Nephron (organoid): Measurements from ENCODE around the gene NCEH1.

Source experiments
- H3K27ac Mint-ChIP-seq, 3 experiments: 2 replicates each; pipeline ENCODE4 v1.8.0; 2020; ENCODE audit warnings: mixed read lengths in 3 of 3, mild to moderate bottlenecking in 2 of 3, moderate library complexity in 1 of 3
- H3K27me3 Mint-ChIP-seq: 2 replicates; pipeline ENCODE4 v1.8.0; 2021; ENCODE audit warnings: low read depth, mild to moderate bottlenecking, moderate library complexity, mixed read lengths
- H3K36me3 Mint-ChIP-seq: 2 replicates; pipeline ENCODE4 v1.8.0; 2020; ENCODE audit warnings: low read depth, mixed read lengths
- H3K4me1 Mint-ChIP-seq: 2 replicates; pipeline ENCODE4 v1.8.0; 2020; ENCODE audit warnings: mixed read lengths
- H3K4me3 Mint-ChIP-seq, 3 experiments: 2 replicates each; pipeline ENCODE4 v1.8.0; 2020; ENCODE audit warnings: mild to moderate bottlenecking in 3 of 3, mixed read lengths in 3 of 3, moderate library complexity in 2 of 3
- H3K9me3 Mint-ChIP-seq: 2 replicates; pipeline ENCODE4 v1.8.0; 2020; ENCODE audit warnings: mixed read lengths
- TF ChIP-seq, protein P1 (sequence below), 3 experiments: fragments of 200-600 bp; sonication (generic); IDR thresholded peaks; one replicate each; pipeline ENCODE4 v1.5.0; 2021; ENCODE audit warnings: antibody characterized with exemption in 3 of 3; ENCODE audit not compliant: unreplicated experiment in 3 of 3

NCEH1 gene

DNA sequence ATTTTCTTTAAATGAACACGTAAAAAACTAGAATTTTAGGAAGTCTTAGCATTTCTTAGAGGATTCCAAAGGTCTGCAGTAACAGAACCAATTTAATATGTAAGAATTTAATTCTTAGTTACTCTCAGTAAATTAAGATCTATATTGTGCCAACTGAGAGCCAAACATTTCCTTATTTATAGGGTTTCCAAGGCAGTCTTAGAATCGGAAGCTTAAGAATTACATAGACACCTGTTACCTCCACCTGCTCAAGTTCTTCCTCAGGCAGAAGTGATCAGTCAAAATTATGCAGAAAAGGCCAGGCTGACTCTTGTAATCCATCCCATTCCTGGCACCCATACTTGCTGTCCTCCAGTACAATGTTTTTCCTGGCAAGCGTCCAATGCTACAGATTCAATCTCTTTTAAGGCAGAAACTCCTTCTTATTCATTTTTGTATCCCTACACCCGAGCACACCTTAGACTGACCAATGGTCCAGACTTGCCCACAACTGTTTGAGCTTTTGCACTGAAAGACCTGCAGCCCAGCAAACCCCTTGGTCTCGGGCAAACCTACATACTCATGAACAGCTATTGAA, 64.3 kb downstream of the NCEH1 start:
- H3K9me3 Mint-ChIP-seq, result no peaks in the 10 kb centered on the region
- H3K4me1 Mint-ChIP-seq, result peaks cover 37% of the 10 kb centered on the region
- H3K27me3 Mint-ChIP-seq, result no peaks in the 10 kb centered on the region
- TF ChIP-seq, protein P1, sequence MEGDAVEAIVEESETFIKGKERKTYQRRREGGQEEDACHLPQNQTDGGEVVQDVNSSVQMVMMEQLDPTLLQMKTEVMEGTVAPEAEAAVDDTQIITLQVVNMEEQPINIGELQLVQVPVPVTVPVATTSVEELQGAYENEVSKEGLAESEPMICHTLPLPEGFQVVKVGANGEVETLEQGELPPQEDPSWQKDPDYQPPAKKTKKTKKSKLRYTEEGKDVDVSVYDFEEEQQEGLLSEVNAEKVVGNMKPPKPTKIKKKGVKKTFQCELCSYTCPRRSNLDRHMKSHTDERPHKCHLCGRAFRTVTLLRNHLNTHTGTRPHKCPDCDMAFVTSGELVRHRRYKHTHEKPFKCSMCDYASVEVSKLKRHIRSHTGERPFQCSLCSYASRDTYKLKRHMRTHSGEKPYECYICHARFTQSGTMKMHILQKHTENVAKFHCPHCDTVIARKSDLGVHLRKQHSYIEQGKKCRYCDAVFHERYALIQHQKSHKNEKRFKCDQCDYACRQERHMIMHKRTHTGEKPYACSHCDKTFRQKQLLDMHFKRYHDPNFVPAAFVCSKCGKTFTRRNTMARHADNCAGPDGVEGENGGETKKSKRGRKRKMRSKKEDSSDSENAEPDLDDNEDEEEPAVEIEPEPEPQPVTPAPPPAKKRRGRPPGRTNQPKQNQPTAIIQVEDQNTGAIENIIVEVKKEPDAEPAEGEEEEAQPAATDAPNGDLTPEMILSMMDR (IDR thresholded peaks at IDR 0.05; ENCODE audit: unreplicated experiment in 3 of 3), result no peak
- no peaks in the 10 kb centered on the region for H3K36me3 Mint-ChIP-seq
- H3K27ac Mint-ChIP-seq, result peak overlapping the region in 2 of 3 experiments; percentile 75 to 86
- peak overlapping the region in 1 of 3 experiments; percentile 13 for H3K4me3 Mint-ChIP-seq

DNA sequence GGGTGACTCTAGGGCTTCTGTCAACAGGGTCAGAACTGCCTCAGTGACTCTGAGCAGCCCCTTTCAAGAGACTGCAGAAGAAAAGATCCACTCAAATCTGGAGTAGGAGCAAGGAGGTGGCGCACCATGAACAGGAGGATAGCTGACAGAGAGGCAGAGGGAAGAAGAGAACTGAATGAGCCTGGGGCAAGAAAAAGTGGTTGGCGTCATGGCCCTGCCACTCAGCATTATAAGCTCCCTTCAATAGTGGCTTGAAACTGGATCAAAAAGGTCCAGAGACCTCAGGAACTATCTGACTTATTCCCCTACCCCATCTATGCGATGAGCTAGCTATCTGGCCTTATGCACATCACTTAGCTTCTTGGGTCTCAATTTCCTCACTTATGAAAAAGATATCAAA, 66.6 kb downstream of the NCEH1 start:
- Mint-ChIP-seq H3K4me1 (peaks cover 28% of the 10 kb centered on the region), H3K27me3 (no peaks in the 10 kb centered on the region), H3K27ac (no peak overlapping the region), H3K9me3 (no peaks in the 10 kb centered on the region), H3K36me3 (no peaks in the 10 kb centered on the region), H3K4me3 (no peak overlapping the region)
- TF ChIP-seq, protein P1 (IDR thresholded peaks at IDR 0.05; ENCODE audit: unreplicated experiment in 3 of 3), result no peak

GRCh38 chr3:172643506-172644179, 67.2 kb downstream of the NCEH1 start:
- peaks cover 22% of the 10 kb centered on the region for H3K4me1 Mint-ChIP-seq
- TF ChIP-seq, protein P1 (IDR thresholded peaks at IDR 0.05; ENCODE audit: unreplicated experiment in 3 of 3), result no peak
- H3K9me3 Mint-ChIP-seq, result no peaks in the 10 kb centered on the region
- H3K27ac Mint-ChIP-seq, result no peak overlapping the region
- no peaks in the 10 kb centered on the region for H3K27me3 Mint-ChIP-seq
- no peaks in the 10 kb centered on the region for H3K36me3 Mint-ChIP-seq
- H3K4me3 Mint-ChIP-seq, result no peak overlapping the region

DNA sequence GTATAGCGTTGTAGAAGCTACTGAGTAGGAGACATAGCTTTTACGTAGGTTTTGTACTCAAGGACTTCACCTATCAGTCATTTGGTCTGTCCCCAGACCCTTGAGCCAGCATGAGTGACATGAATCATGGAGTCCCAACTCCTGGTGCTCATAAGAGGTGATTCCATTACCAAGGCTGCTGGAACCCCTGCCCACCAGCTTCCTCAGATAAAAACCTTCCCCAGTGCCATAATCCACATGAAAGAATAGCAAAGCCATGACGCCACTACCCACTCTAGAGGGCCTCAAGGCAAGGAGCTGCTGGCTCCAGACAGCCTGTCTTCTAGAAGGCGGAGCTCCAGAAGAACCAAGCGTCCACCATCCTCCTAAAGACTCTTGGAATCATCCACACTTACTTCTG, 69.6 kb downstream of the NCEH1 start:
- peaks cover 2% of the 10 kb centered on the region for H3K4me1 Mint-ChIP-seq
- H3K27ac Mint-ChIP-seq, result no peak overlapping the region
- no peaks in the 10 kb centered on the region for H3K27me3 Mint-ChIP-seq
- no peak overlapping the region for H3K4me3 Mint-ChIP-seq
- no peaks in the 10 kb centered on the region for H3K36me3 Mint-ChIP-seq
- no peaks in the 10 kb centered on the region for H3K9me3 Mint-ChIP-seq
- TF ChIP-seq, protein P1 (IDR thresholded peaks at IDR 0.05; ENCODE audit: unreplicated experiment in 3 of 3), result no peak

- no peaks in the 10 kb centered on the region for H3K4me1 Mint-ChIP-seq
- TF ChIP-seq, protein P1 (IDR thresholded peaks at IDR 0.05; ENCODE audit: unreplicated experiment in 3 of 3), result no peak
- H3K4me3 Mint-ChIP-seq, result no peak overlapping the region
- no peaks in the 10 kb centered on the region for H3K36me3 Mint-ChIP-seq
- H3K9me3 Mint-ChIP-seq, result no peaks in the 10 kb centered on the region
- H3K27ac Mint-ChIP-seq, result no peak overlapping the region
- no peaks in the 10 kb centered on the region for H3K27me3 Mint-ChIP-seq
Measured at GRCh38 chr3:172640751-172641150, 70.1 kb downstream of the NCEH1 start.

GRCh38 chr3:172635588-172635987, 75.3 kb downstream of the NCEH1 start:
- Mint-ChIP-seq H3K36me3 (no peaks in the 10 kb centered on the region), H3K4me3 (no peak overlapping the region), H3K9me3 (no peaks in the 10 kb centered on the region), H3K27ac (no peak overlapping the region), H3K4me1 (peaks cover under 1% of the 10 kb centered on the region), H3K27me3 (no peaks in the 10 kb centered on the region)
- TF ChIP-seq, protein P1 (IDR thresholded peaks at IDR 0.05; ENCODE audit: unreplicated experiment in 3 of 3), result no peak
